Hepatocyte (in vitro differentiated cells): ENCODE measurements around the gene TMEM272. TPM values are rescaled to one million over a fixed set of nuclear protein-coding genes. Genes with fewer than 3 reads are reported as not detected.

Experiments
- DNase-seq: peaks from one replicate; pipeline ENCODE4 v3.0.0-alpha.2; 2016; ENCODE audit warnings: low spot score
- H2AFZ ChIP-seq: fragments of 200-600 bp; sonication (generic); 2 replicates; pipeline ENCODE4 v1.6.0; 2016; ENCODE audit warnings: antibody characterized with exemption, mild to moderate bottlenecking
- H3K27ac ChIP-seq: fragments of 200-600 bp; sonication (generic); 2 replicates; pipeline ENCODE4 v1.5.1; 2016; ENCODE audit warnings: mild to moderate bottlenecking
- H3K27me3 ChIP-seq: fragments of 200-600 bp; sonication (generic); 2 replicates; pipeline ENCODE4 v1.6.1; 2016
- H3K36me3 ChIP-seq: fragments of 200-600 bp; sonication (generic); replicated peaks from 2 replicates; pipeline ENCODE4 v1.5.1; 2016; ENCODE audit warnings: low read depth; ENCODE audit not compliant: insufficient read depth
- H3K4me1 ChIP-seq: fragments of 200-600 bp; sonication (generic); 2 replicates; pipeline ENCODE4 v1.5.1; 2016; ENCODE audit warnings: mild to moderate bottlenecking, moderate library complexity; ENCODE audit not compliant: insufficient read depth
- H3K4me2 ChIP-seq: fragments of 200-600 bp; sonication (generic); 2 replicates; pipeline ENCODE4 v1.6.0; 2016
- H3K4me3 ChIP-seq: fragments of 200-600 bp; sonication (generic); 2 replicates; pipeline ENCODE4 v1.5.1; 2016; ENCODE audit warnings: mild to moderate bottlenecking
- H3K79me2 ChIP-seq: fragments of 200-600 bp; sonication (generic); 2 replicates; pipeline ENCODE4 v1.6.0; 2017; ENCODE audit warnings: mild to moderate bottlenecking
- H3K9me2 ChIP-seq: fragments of 200-600 bp; sonication (generic); replicated peaks from 2 replicates; pipeline ENCODE4 v1.6.0; 2017; ENCODE audit warnings: mild to moderate bottlenecking; ENCODE audit not compliant: insufficient read depth
- H3K9me3 ChIP-seq: fragments of 200-600 bp; sonication (generic); 2 replicates; pipeline ENCODE4 v1.5.1; 2016; ENCODE audit warnings: low read depth, mild to moderate bottlenecking
- H4K20me1 ChIP-seq: fragments of 200-600 bp; sonication (generic); 2 replicates; pipeline ENCODE4 v1.6.0; 2016; ENCODE audit warnings: mild to moderate bottlenecking; ENCODE audit not compliant: insufficient read depth, poor library complexity, severe bottlenecking
- EZH2 ChIP-seq: fragments of 200-600 bp; sonication (generic); IDR thresholded peaks from 2 replicates; pipeline ENCODE4 v1.6.1; 2016; ENCODE audit warnings: antibody characterized with exemption, mild to moderate bottlenecking, borderline replicate concordance
- EZH2phosphoT487 ChIP-seq: fragments of 200-600 bp; sonication (generic); IDR thresholded peaks from one replicate; pipeline ENCODE4 v1.6.1; 2018; ENCODE audit warnings: antibody characterized with exemption, mild to moderate bottlenecking, low read depth, moderate library complexity; ENCODE audit not compliant: unreplicated experiment, severe bottlenecking
- WGBS: methylation state at CpG from one replicate; pipeline ENCODE4 v1.1.6; 2016; ENCODE audit warnings: low lambda C conversion rate; ENCODE audit errors: missing lambda C conversion rate; 5-methylcytosine and 5-hydroxymethylcytosine counted together
- polyA plus RNA-seq: library from polyadenylated mRNA; unstranded; fragments of >200 nt; fragmentation: Nextera tagmentation; extraction: Ambion mirVana; gene quantifications from 2 replicates; pipeline ENCODE4 v1.2.1, GENCODE V29; 2016
- total RNA-seq: library from RNA; depleted of rRNA; stranded (reverse); fragments of >200 nt; gene quantifications from 2 replicates; pipeline ENCODE4 v1.2.3, GENCODE V29; 2014
- TF ChIP-seq, protein P1 (sequence below): fragments of 200-600 bp; sonication (generic); IDR thresholded peaks from 2 replicates; pipeline ENCODE4 v1.5.1; 2016; ENCODE audit warnings: antibody characterized with exemption, mild to moderate bottlenecking; ENCODE audit not compliant: poor library complexity

TMEM272 gene
- total and polyA plus RNA-seq, 2 experiments from 2014 or later, result 0.20 to 0.23 TPM

DNA sequence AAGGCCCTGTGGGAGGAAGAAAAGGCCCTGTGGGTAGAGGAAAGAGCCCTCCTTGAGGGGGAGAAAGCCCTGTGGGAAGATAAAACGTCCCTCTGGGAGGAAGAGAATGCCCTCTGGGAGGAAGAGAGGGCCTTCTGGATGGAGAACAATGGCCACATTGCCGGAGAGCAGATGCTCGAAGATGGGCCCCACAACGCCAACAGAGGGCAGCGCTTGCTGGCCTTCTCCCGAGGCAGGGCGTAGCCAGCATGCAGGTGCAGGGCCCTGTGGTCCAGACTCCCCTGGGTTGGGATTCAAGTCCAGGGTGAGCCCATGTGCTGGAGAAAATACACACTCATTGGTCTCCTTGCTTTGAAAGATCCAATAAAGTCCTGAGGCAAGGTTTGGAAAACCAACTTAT is 20.9 kb upstream of the TMEM272 start:
- no peaks in the 10 kb centered on the region for H3K9me2 ChIP-seq
- no peaks in the 10 kb centered on the region for H4K20me1 ChIP-seq
- H3K27me3 ChIP-seq, result no peaks in the 10 kb centered on the region
- H3K9me3 ChIP-seq, result no peaks in the 10 kb centered on the region
- H3K4me1 ChIP-seq, result no peaks in the 10 kb centered on the region
- no peak overlapping the region for H3K27ac ChIP-seq
- no peak overlapping the region for H2AFZ ChIP-seq
- H3K36me3 ChIP-seq, result no peaks in the 10 kb centered on the region
- TF ChIP-seq, protein P1, sequence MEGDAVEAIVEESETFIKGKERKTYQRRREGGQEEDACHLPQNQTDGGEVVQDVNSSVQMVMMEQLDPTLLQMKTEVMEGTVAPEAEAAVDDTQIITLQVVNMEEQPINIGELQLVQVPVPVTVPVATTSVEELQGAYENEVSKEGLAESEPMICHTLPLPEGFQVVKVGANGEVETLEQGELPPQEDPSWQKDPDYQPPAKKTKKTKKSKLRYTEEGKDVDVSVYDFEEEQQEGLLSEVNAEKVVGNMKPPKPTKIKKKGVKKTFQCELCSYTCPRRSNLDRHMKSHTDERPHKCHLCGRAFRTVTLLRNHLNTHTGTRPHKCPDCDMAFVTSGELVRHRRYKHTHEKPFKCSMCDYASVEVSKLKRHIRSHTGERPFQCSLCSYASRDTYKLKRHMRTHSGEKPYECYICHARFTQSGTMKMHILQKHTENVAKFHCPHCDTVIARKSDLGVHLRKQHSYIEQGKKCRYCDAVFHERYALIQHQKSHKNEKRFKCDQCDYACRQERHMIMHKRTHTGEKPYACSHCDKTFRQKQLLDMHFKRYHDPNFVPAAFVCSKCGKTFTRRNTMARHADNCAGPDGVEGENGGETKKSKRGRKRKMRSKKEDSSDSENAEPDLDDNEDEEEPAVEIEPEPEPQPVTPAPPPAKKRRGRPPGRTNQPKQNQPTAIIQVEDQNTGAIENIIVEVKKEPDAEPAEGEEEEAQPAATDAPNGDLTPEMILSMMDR, result no peak
- TF ChIP-seq EZH2 (no peak), EZH2phosphoT487 (no peak)
- DNase-seq, result no peak
- H3K79me2 ChIP-seq, result no peaks in the 10 kb centered on the region
- H3K4me3 ChIP-seq, result no peak overlapping the region
- WGBS, result 85% methylated on average over 7 of the region's 7 CpGs
- no peak overlapping the region for H3K4me2 ChIP-seq

DNA sequence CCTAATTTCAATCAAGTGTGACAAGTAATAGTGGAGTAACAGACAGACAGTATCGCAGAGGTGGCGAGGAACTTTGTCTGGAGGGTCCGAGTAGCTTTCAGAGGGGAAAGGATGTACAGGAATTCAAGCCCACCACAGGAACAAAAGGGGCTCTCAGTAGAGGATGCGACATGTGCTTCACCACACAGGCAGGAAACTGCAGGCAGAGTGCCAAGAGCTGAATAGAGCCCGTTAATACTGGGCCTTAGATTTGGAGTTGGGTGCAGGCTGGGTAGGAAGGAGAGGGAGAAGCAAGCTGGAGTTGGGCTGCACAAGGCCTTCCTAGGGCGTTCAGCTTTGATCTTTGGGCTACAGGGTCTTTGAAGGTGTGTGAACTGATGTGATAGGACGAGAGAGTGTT is 18.0 kb upstream of the TMEM272 start:
- Histone ChIP-seq H3K9me2 (no peaks in the 10 kb centered on the region), H3K27ac (no peak overlapping the region), H3K4me3 (no peak overlapping the region), H3K27me3 (no peaks in the 10 kb centered on the region), H3K9me3 (no peaks in the 10 kb centered on the region), H4K20me1 (no peaks in the 10 kb centered on the region), H3K36me3 (no peaks in the 10 kb centered on the region), H2AFZ (no peak overlapping the region), H3K4me2 (no peak overlapping the region), H3K4me1 (no peaks in the 10 kb centered on the region), H3K79me2 (no peaks in the 10 kb centered on the region)
- TF ChIP-seq EZH2phosphoT487 (no peak), EZH2 (no peak)
- TF ChIP-seq, protein P1, result no peak
- 95% methylated on average over 7 of the region's 7 CpGs for WGBS
- no peak for DNase-seq

DNA sequence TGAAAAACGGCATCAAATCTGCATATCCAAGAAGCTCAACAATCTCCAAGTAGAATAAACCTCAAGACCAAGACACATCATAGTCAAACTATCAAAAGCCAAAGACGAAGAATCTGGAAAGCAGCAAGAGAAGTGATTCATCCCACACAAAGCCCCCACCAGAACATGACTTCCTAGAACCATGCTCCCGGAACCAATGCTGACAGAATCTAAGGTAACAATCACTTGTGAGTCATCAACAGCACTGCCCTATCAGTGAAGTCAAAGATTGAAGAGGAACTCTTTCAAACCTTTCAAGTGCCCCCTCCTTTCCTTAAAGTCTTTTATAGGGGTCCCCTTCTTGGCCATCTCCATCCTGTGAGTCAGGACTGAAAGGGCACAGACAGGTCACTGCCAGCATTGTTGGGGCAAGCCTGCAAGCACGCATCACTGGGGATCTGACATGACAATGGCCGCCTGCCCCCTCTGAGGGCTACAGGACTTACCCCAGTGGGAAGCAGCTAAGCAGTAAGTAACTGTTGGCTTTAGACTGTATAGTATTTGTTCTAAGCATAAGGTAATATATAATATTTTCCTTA is 16.8 kb upstream of the TMEM272 start, which contains the start of gene CCDC70:
TSS of gene CCDC70 (plus strand) at position 247 of the 578 bp plus-strand sequence. CDS start 3,443 bp downstream, outside the sequence.
- Histone ChIP-seq H3K9me3 (no peaks in the 10 kb centered on the region), H3K4me3 (no peak within 1 kb of the TSS), H3K79me2 (no peaks in the 10 kb centered on the region), H3K27ac (no peak within 1 kb of the TSS), H2AFZ (no peak within 1 kb of the TSS), H3K4me1 (no peaks in the 10 kb centered on the region), H3K9me2 (no peaks in the 10 kb centered on the region), H3K36me3 (no peaks in the 10 kb centered on the region), H3K4me2 (no peak within 1 kb of the TSS), H4K20me1 (no peaks in the 10 kb centered on the region), H3K27me3 (no peaks in the 10 kb centered on the region)
- TF ChIP-seq, protein P1, result no peak
- TF ChIP-seq EZH2 (no peak), EZH2phosphoT487 (no peak)
- 87% methylated on average over 5 of the region's 5 CpGs for WGBS
- no peak for DNase-seq
